SK-N-MC (cell line): ENCODE measurements around the gene ATRNL1.

Source experiments
- EZH2 ChIP-seq: fragments of 200-600 bp; sonication (generic); IDR thresholded peaks from one replicate; pipeline ENCODE4 v1.6.1; 2017; ENCODE audit warnings: antibody characterized with exemption
- FOXP2 ChIP-seq: optimal IDR thresholded peaks from 2 replicates; pipeline ENCODE3; 2011; ENCODE audit warnings: mild to moderate bottlenecking, moderate library complexity; ENCODE audit not compliant: insufficient read depth; ENCODE audit errors: extremely low read length, control extremely low read depth
- POLR2AphosphoS5 ChIP-seq: IDR thresholded peaks from 2 replicates; pipeline ENCODE4 v1.6.1; 2012; ENCODE audit warnings: mild to moderate bottlenecking, low read depth, low read length, borderline replicate concordance

DNA sequence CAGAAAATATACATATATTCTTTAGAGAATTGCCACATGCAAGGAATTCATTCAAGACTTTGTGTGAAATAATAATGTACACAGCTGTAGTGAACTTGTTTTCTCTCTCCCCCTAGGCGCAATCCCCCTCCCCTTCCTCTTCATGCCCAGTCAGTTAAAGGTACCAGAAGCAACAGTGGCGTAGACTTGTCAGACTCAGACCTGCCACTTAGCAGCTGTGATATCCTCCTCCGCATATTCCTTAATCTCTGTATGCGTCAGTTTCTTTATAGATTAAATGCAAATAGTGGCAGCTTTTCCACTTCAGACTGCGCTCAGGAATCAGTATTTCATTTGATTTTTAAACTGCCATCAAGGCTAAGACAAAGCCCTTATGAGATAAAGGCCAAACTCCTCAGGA is 815.9 kb downstream of the ATRNL1 start:
- TF ChIP-seq POLR2AphosphoS5 (no peak), EZH2 (no peak), FOXP2 (no peak)
